Measurements from ENCODE around the gene NHEJ1.
"Not testable (repeated sequence)": the region's sequence is repeated elsewhere in the genome, so short reads cannot be mapped to it uniquely, and the experiment has no call there.

The NHEJ1 gene

GRCh38 chr2:219160186-219161017, at the start of gene NHEJ1:
NHEJ1 (minus strand) TSS chr2:219160815; CDS start chr2:219158362, 2,453 bp downstream.
- peak; percentile 96 for DNase-seq (ENCODE audit: low read depth, low spot score)

- no peak for DNase-seq (ENCODE audit: low read depth, low spot score)
Observed at GRCh38 chr2:219209236-219210195, 48.9 kb upstream of the NHEJ1 start.

- DNase-seq (ENCODE audit: low read depth, low spot score), result no peak
Observed at GRCh38 chr2:219207884-219208740, 47.5 kb upstream of the NHEJ1 start.

GRCh38 chr2:219207134-219207883, 46.7 kb upstream of the NHEJ1 start:
- no peak for DNase-seq (ENCODE audit: low read depth, low spot score)

GRCh38 chr2:219206328-219207133, 45.9 kb upstream of the NHEJ1 start, which contains the start of gene ZFAND2B:
ZFAND2B (plus strand) TSS chr2:219206782; CDS start chr2:219206988, 206 bp downstream.
- DNase-seq (ENCODE audit: low read depth, low spot score), result peak; percentile 95

- DNase-seq (ENCODE audit: low read depth, low spot score), result no peak
Observed at GRCh38 chr2:219205981-219206327, 45.3 kb upstream of the NHEJ1 start.

GRCh38 chr2:219205165-219205538, 44.5 kb upstream of the NHEJ1 start:
- DNase-seq (ENCODE audit: low read depth, low spot score), result no peak

GRCh38 chr2:219204425-219205164, 44.0 kb upstream of the NHEJ1 start:
- no peak for DNase-seq (ENCODE audit: low read depth, low spot score)

GRCh38 chr2:219201331-219201730, 40.7 kb upstream of the NHEJ1 start:
- DNase-seq (ENCODE audit: low read depth, low spot score), result not testable (repeated sequence)

- peak; percentile 26 for DNase-seq (ENCODE audit: low read depth, low spot score)
Observed at GRCh38 chr2:219200502-219201326, 40.1 kb upstream of the NHEJ1 start.

GRCh38 chr2:219199470-219200211, 39.0 kb upstream of the NHEJ1 start:
- no peak for DNase-seq (ENCODE audit: low read depth, low spot score)

GRCh38 chr2:219198974-219199373, 38.4 kb upstream of the NHEJ1 start:
- DNase-seq (ENCODE audit: low read depth, low spot score), result no peak

- DNase-seq (ENCODE audit: low read depth, low spot score), result no peak
Observed at GRCh38 chr2:219197388-219197787, 36.8 kb upstream of the NHEJ1 start.

GRCh38 chr2:219186754-219187456, 26.3 kb upstream of the NHEJ1 start:
- DNase-seq (ENCODE audit: low read depth, low spot score), result no peak

- no peak for DNase-seq (ENCODE audit: low read depth, low spot score)
Observed at GRCh38 chr2:219184121-219184520, 23.5 kb upstream of the NHEJ1 start.

- no peak for DNase-seq (ENCODE audit: low read depth, low spot score)
Observed at GRCh38 chr2:219183151-219183772, 22.6 kb upstream of the NHEJ1 start.

Data from ELF-1 (cell line).